ENCODE measurements around the gene NFATC2IP. TPM values are rescaled to one million over a fixed set of nuclear protein-coding genes. Genes with fewer than 3 reads are reported as not detected.

NFATC2IP gene
- total RNA-seq, 1 donor from 2014 or later = 85.7 TPM

DNA sequence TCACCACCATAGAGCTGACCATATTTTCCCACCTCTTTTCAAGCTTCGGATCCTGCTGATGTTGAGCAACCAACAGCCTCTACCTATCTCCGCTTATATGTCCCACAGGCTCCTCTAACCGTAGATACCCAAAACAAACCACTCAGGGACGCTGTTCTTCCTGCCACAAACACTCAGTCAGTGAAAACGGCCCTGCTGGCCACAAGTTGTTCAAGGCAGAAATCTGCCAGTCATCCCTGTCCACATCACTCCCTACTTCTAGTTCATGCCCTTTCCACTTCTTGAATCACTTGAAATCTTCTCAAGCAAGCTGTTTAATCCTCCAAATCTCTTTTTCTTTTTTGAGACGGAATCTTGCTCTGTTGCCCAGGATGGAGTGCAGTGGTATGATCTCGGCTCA lies 33.6 kb upstream of the NFATC2IP start:
- POLR2A ChIA-PET = interaction anchor here (0.6 kb wide), 2 partner anchors 13 to 24 kb away, joined by 3 to 5 read pairs; no protein-coding TSS in a partner anchor
- Mint-ChIP-seq H3K36me3 (ENCODE audit: low read depth) (peaks cover 70% of the 10 kb centered on the region), H3K27ac (peak overlapping the region; percentile 3), H3K27me3 (no peaks in the 10 kb centered on the region), H3K4me3 (no peak overlapping the region), H3K4me1 (peaks cover 22% of the 10 kb centered on the region), H3K9me3 (no peaks in the 10 kb centered on the region)
- CTCF ChIA-PET = interaction anchor here (1.3 kb wide), 1 partner anchor 28 kb away, joined by 7 read pairs; no protein-coding TSS in a partner anchor
- TF ChIP-seq, protein P1, sequence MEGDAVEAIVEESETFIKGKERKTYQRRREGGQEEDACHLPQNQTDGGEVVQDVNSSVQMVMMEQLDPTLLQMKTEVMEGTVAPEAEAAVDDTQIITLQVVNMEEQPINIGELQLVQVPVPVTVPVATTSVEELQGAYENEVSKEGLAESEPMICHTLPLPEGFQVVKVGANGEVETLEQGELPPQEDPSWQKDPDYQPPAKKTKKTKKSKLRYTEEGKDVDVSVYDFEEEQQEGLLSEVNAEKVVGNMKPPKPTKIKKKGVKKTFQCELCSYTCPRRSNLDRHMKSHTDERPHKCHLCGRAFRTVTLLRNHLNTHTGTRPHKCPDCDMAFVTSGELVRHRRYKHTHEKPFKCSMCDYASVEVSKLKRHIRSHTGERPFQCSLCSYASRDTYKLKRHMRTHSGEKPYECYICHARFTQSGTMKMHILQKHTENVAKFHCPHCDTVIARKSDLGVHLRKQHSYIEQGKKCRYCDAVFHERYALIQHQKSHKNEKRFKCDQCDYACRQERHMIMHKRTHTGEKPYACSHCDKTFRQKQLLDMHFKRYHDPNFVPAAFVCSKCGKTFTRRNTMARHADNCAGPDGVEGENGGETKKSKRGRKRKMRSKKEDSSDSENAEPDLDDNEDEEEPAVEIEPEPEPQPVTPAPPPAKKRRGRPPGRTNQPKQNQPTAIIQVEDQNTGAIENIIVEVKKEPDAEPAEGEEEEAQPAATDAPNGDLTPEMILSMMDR (IDR thresholded peaks at IDR 0.05) = no peak
- DNase-seq (no peak), ATAC-seq (ENCODE audit: low read depth) (no peak)
- intact Hi-C loops (cut with micrococcal nuclease) = no loop called here

DNA sequence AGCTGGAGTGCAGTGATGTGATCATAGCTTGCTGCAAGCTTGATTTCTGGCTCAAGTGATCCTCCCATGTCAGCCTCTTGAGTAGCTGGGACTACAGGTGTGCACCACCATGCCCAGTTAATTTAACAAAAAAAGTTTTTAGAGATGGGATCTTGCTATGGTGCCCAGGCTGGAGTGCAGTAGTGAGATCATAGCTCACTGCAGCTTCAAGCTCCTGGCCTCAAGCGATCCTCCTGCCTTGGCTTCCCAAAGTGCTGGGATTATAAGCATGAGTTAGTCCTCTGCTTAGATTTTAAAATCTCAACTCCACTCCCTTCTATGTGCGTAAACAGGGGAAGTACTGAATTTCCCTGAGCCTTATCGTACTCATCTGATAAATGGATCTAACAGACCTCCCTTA lies 32.0 kb upstream of the NFATC2IP start:
- ChIA-PET POLR2A (interaction anchor here (10.1 kb wide), 1 partner anchor 19 kb away, joined by 192 read pairs; the partner anchor contains the start of gene CD19), CTCF (no interaction called here)
- intact Hi-C loops (cut with micrococcal nuclease) = no loop called here
- no peak overlapping the region for H3K27ac Mint-ChIP-seq
- H3K9me3 Mint-ChIP-seq = no peaks in the 10 kb centered on the region
- H3K4me1 Mint-ChIP-seq = peaks cover 31% of the 10 kb centered on the region
- no peaks in the 10 kb centered on the region for H3K27me3 Mint-ChIP-seq
- no peak for ATAC-seq (ENCODE audit: low read depth)
- TF ChIP-seq, protein P1 (IDR thresholded peaks at IDR 0.05) = no peak
- no peak for DNase-seq
- H3K36me3 Mint-ChIP-seq (ENCODE audit: low read depth) = peaks cover 65% of the 10 kb centered on the region
- no peak overlapping the region for H3K4me3 Mint-ChIP-seq

GRCh38 chr16:28923231-28923587 lies 27.5 kb upstream of the NFATC2IP start:
- H3K27ac Mint-ChIP-seq = peak overlapping the region; percentile 96
- no peak for DNase-seq
- intact Hi-C loops (cut with micrococcal nuclease) = no loop called here
- H3K27me3 Mint-ChIP-seq = no peaks in the 10 kb centered on the region
- peaks cover 52% of the 10 kb centered on the region for H3K4me1 Mint-ChIP-seq
- TF ChIP-seq, protein P1 (IDR thresholded peaks at IDR 0.05) = no peak
- no peaks in the 10 kb centered on the region for H3K9me3 Mint-ChIP-seq
- ATAC-seq (ENCODE audit: low read depth) = no peak
- peaks cover 39% of the 10 kb centered on the region for H3K36me3 Mint-ChIP-seq (ENCODE audit: low read depth)
- peak overlapping the region; percentile 90 for H3K4me3 Mint-ChIP-seq
- ChIA-PET CTCF (interaction anchor here (0.9 to 3.4 kb wide), 8 partner anchors 9 to 101 kb away, joined by 3 to 34 read pairs (median 6); partner anchors contain the start of genes ATXN2L, CD19 and NFATC2IP), POLR2A (interaction anchor here (0.6 to 10.1 kb wide), 16 partner anchors 10 to 1003 kb away, joined by 3 to 192 read pairs (median 14); partner anchors contain the start of genes ATP2A1, ATXN2L, CD19 and KCTD13)

GRCh38 chr16:28923652-28924398 lies 26.9 kb upstream of the NFATC2IP start:
- ChIA-PET POLR2A (interaction anchor here (0.6 to 10.1 kb wide), 17 partner anchors 11 to 1262 kb away, joined by 3 to 192 read pairs (median 18); partner anchors contain the start of genes ATP2A1, ATXN2L, CD19 and KCTD13), CTCF (interaction anchor here (0.9 to 3.4 kb wide), 9 partner anchors 8 to 101 kb away, joined by 3 to 34 read pairs (median 4); partner anchors contain the start of genes ATXN2L, CD19 and NFATC2IP)
- Mint-ChIP-seq H3K9me3 (no peaks in the 10 kb centered on the region), H3K4me3 (peak overlapping the region; percentile 90), H3K4me1 (peaks cover 53% of the 10 kb centered on the region), H3K27ac (peak overlapping the region; percentile 96), H3K36me3 (ENCODE audit: low read depth) (peaks cover 36% of the 10 kb centered on the region), H3K27me3 (no peaks in the 10 kb centered on the region)
- TF ChIP-seq, protein P1 (IDR thresholded peaks at IDR 0.05) = no peak
- peak; percentile 56 for DNase-seq
- peak; percentile 59 for ATAC-seq (ENCODE audit: low read depth)
- intact Hi-C loops (cut with micrococcal nuclease) = loop anchor here (1.0 to 2.0 kb wide), 11 partner anchors 8 to 1971 kb away; partner anchors contain the start of genes ATP2A1, BCL7C, NFATC2IP and SH2B1

- intact Hi-C loops (cut with micrococcal nuclease) = loop anchor here (1.0 to 2.0 kb wide), 11 partner anchors 8 to 1970 kb away; partner anchors contain the start of genes ATP2A1, BCL7C, NFATC2IP and SH2B1
- peak; percentile 5 for ATAC-seq (ENCODE audit: low read depth)
Observed at GRCh38 chr16:28924399-28924761, 26.4 kb upstream of the NFATC2IP start.

More at GRCh38 chr16:28924399-28924761, 26.4 kb upstream of the NFATC2IP start:
- TF ChIP-seq, protein P1 (IDR thresholded peaks at IDR 0.05) = no peak
- Mint-ChIP-seq H3K4me1 (peaks cover 55% of the 10 kb centered on the region), H3K27me3 (no peaks in the 10 kb centered on the region), H3K9me3 (no peaks in the 10 kb centered on the region), H3K4me3 (peak overlapping the region; percentile 90), H3K27ac (peak overlapping the region; percentile 96), H3K36me3 (ENCODE audit: low read depth) (peaks cover 30% of the 10 kb centered on the region)
- DNase-seq = peak; percentile 66
- ChIA-PET POLR2A (interaction anchor here (0.5 to 10.1 kb wide), 15 partner anchors 12 to 1261 kb away, joined by 3 to 192 read pairs (median 22); partner anchors contain the start of genes ATP2A1, ATXN2L, CD19 and NFATC2IP), CTCF (interaction anchor here (1.1 to 3.4 kb wide), 6 partner anchors 8 to 50 kb away, joined by 3 to 34 read pairs (median 8); partner anchors contain the start of genes CD19 and NFATC2IP)

Data from activated B cell treated with CpG ODN at 0.5 μM for 24 hours (primary cell).